Colonic mucosa (tissue), 4 donors: ENCODE measurements around the gene KRT35. TPM values are rescaled to one million over a fixed set of nuclear protein-coding genes. Genes with fewer than 3 reads are reported as not detected.

Source experiments
- DNase-seq: peaks from one replicate; pipeline ENCODE4 v3.0.0-alpha.2; 2020
- H3K27ac ChIP-seq: fragments of 200-600 bp; one replicate; pipeline ENCODE4 v1.8.0; 2021
- H3K27me3 ChIP-seq: fragments of 200-600 bp; one replicate; pipeline ENCODE4 v1.8.0; 2021
- H3K36me3 ChIP-seq: fragments of 200-600 bp; one replicate; pipeline ENCODE4 v1.8.0; 2021
- H3K4me1 ChIP-seq: fragments of 200-600 bp; one replicate; pipeline ENCODE4 v1.8.0; 2021; ENCODE audit warnings: mild to moderate bottlenecking
- H3K4me3 ChIP-seq: fragments of 200-600 bp; one replicate; pipeline ENCODE4 v1.8.0; 2021
- H3K9ac ChIP-seq, 2 donors: one replicate each; pipeline ENCODE4 v1.7.0; 2013; ENCODE audit warnings: control low read depth in 2 of 2, low read depth in 2 of 2, low read length in 2 of 2
- H3K9me3 ChIP-seq: fragments of 200-600 bp; one replicate; pipeline ENCODE4 v1.8.0; 2021
- CTCF ChIP-seq: fragments of 200-600 bp; IDR thresholded peaks from one replicate; pipeline ENCODE4 v1.8.0; 2022; ENCODE audit warnings: antibody characterized with exemption, mild to moderate bottlenecking
- intact Hi-C: fragments of 100-400 bp; cut with DNase I; formaldehyde crosslinking; loops from one replicate; pipeline ENCODE4 v1.14.1; 2022
- total RNA-seq, 2 donors: library from RNA; stranded (reverse); fragmentation: NEBNext Ultra II Directional in 1 of 2; extraction: Animal tissue kit (Norgen Biotek cat#: 25700) in 1 of 2; gene quantifications; one replicate each; pipeline ENCODE4 v1.2.1, GENCODE V29; 2021
- donor health status: healthy.
- donor health status: DM: no; HTN: no; CAD: no.
- donor health status: DM: no; HTN: no; CAD: no.

Gene KRT35
- total RNA-seq, 2 donors from 2014 or later, result not detected

GRCh38 chr17:41478237-41478636 lies 2.7 kb downstream of the KRT35 start:
- no peaks in the 10 kb centered on the region for H3K36me3 ChIP-seq
- no peak overlapping the region for H3K9ac ChIP-seq
- H3K27me3 ChIP-seq, result no peaks in the 10 kb centered on the region
- no peaks in the 10 kb centered on the region for H3K9me3 ChIP-seq
- H3K27ac ChIP-seq, result no peak overlapping the region
- DNase-seq, result no peak
- no peaks in the 10 kb centered on the region for H3K4me1 ChIP-seq
- H3K4me3 ChIP-seq, result no peak overlapping the region
- TF ChIP-seq CTCF, result no peak
- intact Hi-C loops, result no loop called here

- no peak overlapping the region for H3K4me3 ChIP-seq
- intact Hi-C loops, result no loop called here
- TF ChIP-seq CTCF, result no peak
- no peak overlapping the region for H3K9ac ChIP-seq
- H3K36me3 ChIP-seq, result no peaks in the 10 kb centered on the region
- no peaks in the 10 kb centered on the region for H3K27me3 ChIP-seq
- no peak for DNase-seq
- no peak overlapping the region for H3K27ac ChIP-seq
- H3K4me1 ChIP-seq, result no peaks in the 10 kb centered on the region
- no peaks in the 10 kb centered on the region for H3K9me3 ChIP-seq
Measured at GRCh38 chr17:41476866-41477815, 3.8 kb downstream of the KRT35 start.

GRCh38 chr17:41475421-41475820 lies 5.5 kb downstream of the KRT35 start:
- Histone ChIP-seq H3K27me3 (no peaks in the 10 kb centered on the region), H3K9me3 (no peaks in the 10 kb centered on the region), H3K27ac (no peak overlapping the region), H3K4me1 (no peaks in the 10 kb centered on the region), H3K9ac (no peak overlapping the region), H3K36me3 (no peaks in the 10 kb centered on the region), H3K4me3 (no peak overlapping the region)
- no peak for TF ChIP-seq CTCF
- DNase-seq, result no peak
- intact Hi-C loops, result no loop called here

GRCh38 chr17:41474863-41475262 lies 6.1 kb downstream of the KRT35 start:
- no peaks in the 10 kb centered on the region for H3K4me1 ChIP-seq
- no peak overlapping the region for H3K27ac ChIP-seq
- H3K27me3 ChIP-seq, result no peaks in the 10 kb centered on the region
- no peaks in the 10 kb centered on the region for H3K9me3 ChIP-seq
- intact Hi-C loops, result no loop called here
- H3K9ac ChIP-seq, result no peak overlapping the region
- DNase-seq, result no peak
- TF ChIP-seq CTCF, result no peak
- H3K36me3 ChIP-seq, result no peaks in the 10 kb centered on the region
- no peak overlapping the region for H3K4me3 ChIP-seq

GRCh38 chr17:41468346-41468745 lies 12.6 kb downstream of the KRT35 start:
- DNase-seq, result no peak
- Histone ChIP-seq H3K4me1 (no peaks in the 10 kb centered on the region), H3K27ac (no peak overlapping the region), H3K36me3 (no peaks in the 10 kb centered on the region), H3K27me3 (no peaks in the 10 kb centered on the region), H3K9ac (no peak overlapping the region), H3K4me3 (no peak overlapping the region), H3K9me3 (no peaks in the 10 kb centered on the region)
- no peak for TF ChIP-seq CTCF
- intact Hi-C loops, result no loop called here
